CD4-positive, alpha-beta memory T cell (primary cell): ENCODE results near the gene SLC25A19. TPM values are rescaled to one million over a fixed set of nuclear protein-coding genes. Genes with fewer than 3 reads are reported as not detected.

Experiments used
- CTCF ChIA-PET: fragments of 350-600 bp; sonication (Branson Sonifier 250); formaldehyde crosslinking; loops from one replicate; lab custom pipeline; 2021; ENCODE audit warnings: inconsistent platforms; ENCODE audit not compliant: partially characterized antibody; lab: Charles Lee
- POLR2A ChIA-PET: fragments of 350-600 bp; sonication (Branson Sonifier 250); formaldehyde crosslinking; loops from one replicate; lab custom pipeline; 2021; ENCODE audit not compliant: partially characterized antibody; lab: Charles Lee
- DNase-seq, 5 donors: peaks; one replicate each; pipeline versions ENCODE4 v3.0.0 to v3.0.0-alpha.2; 2020 to 2022; ENCODE audit warnings: mixed read lengths in 1 of 5
- H3K27ac ChIP-seq: one replicate; pipeline ENCODE4 v1.7.0; 2013; ENCODE audit warnings: low read depth, low read length
- H3K27me3 ChIP-seq: 2 replicates; pipeline ENCODE4 v1.7.0; 2013; ENCODE audit warnings: mild to moderate bottlenecking, low read length, moderate library complexity; ENCODE audit not compliant: insufficient read depth
- H3K36me3 ChIP-seq: 2 replicates; pipeline ENCODE4 v1.7.0; 2013; ENCODE audit warnings: mild to moderate bottlenecking, low read length, moderate library complexity; ENCODE audit not compliant: insufficient read depth
- H3K4me1 ChIP-seq: 2 replicates; pipeline ENCODE4 v1.7.0; 2013; ENCODE audit warnings: mild to moderate bottlenecking, low read length, moderate library complexity; ENCODE audit not compliant: insufficient read depth
- H3K4me3 ChIP-seq, 2 donors: one replicate each; pipeline ENCODE4 v1.7.0; 2013; ENCODE audit warnings: low read length in 2 of 2, mild to moderate bottlenecking in 1 of 2
- H3K9me3 ChIP-seq, 2 donors: one replicate each; pipeline ENCODE4 v1.7.0; 2013; ENCODE audit warnings: low read length in 2 of 2, control low read depth in 1 of 2; ENCODE audit not compliant: control insufficient read depth in 1 of 2
- H3K27ac Mint-ChIP-seq, 7 donors: one replicate each; pipeline ENCODE4 v1.8.0; 2020 to 2021; ENCODE audit warnings: mixed read lengths in 7 of 7, mild to moderate bottlenecking in 6 of 7, inconsistent platforms in 3 of 7, moderate library complexity in 3 of 7
- H3K27me3 Mint-ChIP-seq, 2 donors: one replicate each; pipeline ENCODE4 v1.8.0; 2020 to 2021; ENCODE audit warnings: mixed read lengths in 2 of 2
- H3K36me3 Mint-ChIP-seq, 2 donors: one replicate each; pipeline ENCODE4 v1.8.0; 2020 to 2021; ENCODE audit warnings: mixed read lengths in 2 of 2, inconsistent platforms in 1 of 2, mild to moderate bottlenecking in 1 of 2
- H3K4me1 Mint-ChIP-seq, 4 donors: one replicate each; pipeline ENCODE4 v1.8.0; 2020 to 2021; ENCODE audit warnings: mixed read lengths in 4 of 4, mild to moderate bottlenecking in 1 of 4
- H3K4me3 Mint-ChIP-seq, 8 donors: one replicate each; pipeline ENCODE4 v1.8.0; 2020 to 2021; ENCODE audit warnings: mixed read lengths in 8 of 8, mild to moderate bottlenecking in 7 of 8, moderate library complexity in 6 of 8, inconsistent platforms in 3 of 8
- H3K9me3 Mint-ChIP-seq, 8 donors: one replicate each; pipeline ENCODE4 v1.8.0; 2020 to 2021; ENCODE audit warnings: mixed read lengths in 8 of 8, mild to moderate bottlenecking in 5 of 8, inconsistent platforms in 3 of 8, moderate library complexity in 1 of 8
- intact Hi-C: fragments of 100-400 bp; cut with micrococcal nuclease; formaldehyde crosslinking; loops from one replicate; pipeline ENCODE4 v1.15.1; 2023
- polyA plus RNA-seq, 2 donors: library from polyadenylated mRNA; unstranded; fragments of 300-500 nt; fragmentation: Illumina TruSeq; gene quantifications; one replicate each; pipeline ENCODE4 v1.2.3, GENCODE V29; 2021
- total RNA-seq, 2 experiments: library from RNA; stranded (reverse); gene quantifications; one replicate each; pipeline ENCODE4 v1.2.3, GENCODE V29; 2021

The SLC25A19 gene
- total and polyA plus RNA-seq, 4 experiments from 2014 or later: 13.2 to 21.8 (median 17.6) TPM

DNA sequence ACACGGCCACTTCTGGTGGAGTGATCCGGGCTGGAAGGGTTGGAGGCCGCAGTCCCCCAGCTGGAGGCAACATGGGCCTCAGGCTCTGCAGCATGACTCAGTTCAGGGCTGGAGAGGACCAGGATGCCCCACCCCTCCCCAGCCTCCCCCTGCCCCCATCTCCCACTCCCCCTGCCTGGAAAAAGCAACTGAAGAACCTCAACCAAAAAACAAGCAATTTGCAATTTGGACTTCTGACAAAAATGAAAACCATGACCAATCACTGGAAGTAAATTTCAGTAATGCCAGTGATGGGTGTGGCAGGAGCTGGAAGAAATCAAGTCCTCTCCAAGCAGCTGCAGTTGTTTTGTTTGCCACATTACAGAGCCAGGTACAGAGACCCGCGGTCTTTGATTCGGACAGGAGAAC is 11.6 kb downstream of the SLC25A19 start:
- no peak overlapping the region for H3K27ac Mint-ChIP-seq
- intact Hi-C loops: no loop called here
- no peak for DNase-seq
- CTCF ChIA-PET: interaction anchor here (2.2 kb wide), 1 partner anchor 12 kb away, joined by 5 read pairs; the partner anchor contains the start of gene SLC25A19
- POLR2A ChIA-PET: interaction anchor here (2.0 kb wide), 1 partner anchor 12 kb away, joined by 14 read pairs; the partner anchor contains the start of gene SLC25A19
- H3K4me3 Mint-ChIP-seq: no peak overlapping the region
- Histone ChIP-seq H3K9me3 (no peaks in the 10 kb centered on the region), H3K4me3 (no peak overlapping the region), H3K4me1 (peaks cover 6% of the 10 kb centered on the region), H3K36me3 (peaks cover 14% of the 10 kb centered on the region), H3K27me3 (no peaks in the 10 kb centered on the region), H3K27ac (no peak overlapping the region)
- H3K36me3 Mint-ChIP-seq: peaks cover 5 to 16% of the 10 kb centered on the region in 2 donors
- no peaks in the 10 kb centered on the region for H3K9me3 Mint-ChIP-seq
- H3K4me1 Mint-ChIP-seq: peaks cover 0 to 14% (median 4%) of the 10 kb centered on the region in 4 donors
- H3K27me3 Mint-ChIP-seq: no peaks in the 10 kb centered on the region

DNA sequence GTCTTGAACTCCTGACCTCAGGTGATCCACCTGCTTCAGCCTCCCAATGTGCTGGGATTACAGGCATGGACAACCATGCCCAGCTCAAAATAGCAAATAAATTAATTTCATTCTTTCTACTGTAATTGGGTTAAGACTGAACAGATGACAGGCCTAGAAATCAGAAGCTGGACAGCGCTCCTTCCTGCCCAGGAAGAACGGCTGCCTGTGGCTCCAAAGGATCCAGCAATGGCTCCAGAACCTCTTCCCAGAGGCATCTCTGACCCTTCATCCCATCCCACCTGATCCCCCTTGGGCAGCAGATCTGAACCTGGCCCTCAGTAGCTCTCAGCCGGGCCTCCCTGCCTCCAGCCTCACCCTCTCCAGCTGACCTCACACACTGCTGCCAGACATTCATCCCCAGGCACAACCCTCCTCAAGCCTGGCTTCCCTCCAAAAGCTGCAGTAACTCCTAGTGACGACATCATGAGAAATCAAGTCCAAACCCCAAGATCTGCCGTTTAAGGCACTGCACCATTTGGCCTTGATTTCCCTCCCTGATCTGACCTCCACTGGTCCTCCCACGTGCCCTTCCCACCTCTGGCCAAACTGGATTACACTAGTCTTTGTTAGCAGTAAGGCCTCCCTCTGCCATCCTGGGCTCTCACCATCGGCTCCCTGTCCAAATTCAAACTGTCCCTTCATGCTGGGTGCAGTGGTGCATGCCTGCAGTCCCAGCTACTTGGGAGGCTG is 15.1 kb downstream of the SLC25A19 start:
- peaks cover 7% of the 10 kb centered on the region for H3K36me3 ChIP-seq
- no peak overlapping the region for H3K27ac ChIP-seq
- H3K27me3 ChIP-seq: no peaks in the 10 kb centered on the region
- Mint-ChIP-seq H3K4me1 (peaks cover 8 to 32% (median 19%) of the 10 kb centered on the region in 4 donors), H3K9me3 (no peaks in the 10 kb centered on the region), H3K4me3 (peak overlapping the region in 3 of 8 donors; percentile 25 to 53 (median 25)), H3K36me3 (peaks cover 0 to 11% of the 10 kb centered on the region in 2 donors), H3K27me3 (no peaks in the 10 kb centered on the region), H3K27ac (peak overlapping the region; percentile 3 to 86 (median 68))
- H3K4me1 ChIP-seq: peaks cover 27% of the 10 kb centered on the region
- H3K4me3 ChIP-seq: no peak overlapping the region
- POLR2A ChIA-PET: interaction anchor here (0.6 to 6.3 kb wide), 4 partner anchors 12 to 309 kb away, joined by 4 to 193 read pairs (median 82); partner anchors contain the start of genes GGA3, MRPS7 and SLC25A19
- DNase-seq: no peak
- CTCF ChIA-PET: interaction anchor here (0.6 to 1.9 kb wide), 2 partner anchors 16 to 160 kb away, joined by 3 to 5 read pairs; no protein-coding TSS in a partner anchor
- H3K9me3 ChIP-seq: no peaks in the 10 kb centered on the region
- intact Hi-C loops: no loop called here

GRCh38 chr17:75272848-75273184 is 16.4 kb downstream of the SLC25A19 start:
- H3K4me1 Mint-ChIP-seq: peaks cover 10 to 35% (median 22%) of the 10 kb centered on the region in 4 donors
- H3K9me3 Mint-ChIP-seq: no peaks in the 10 kb centered on the region
- peak overlapping the region; percentile 42 to 84 (median 76) for H3K4me3 Mint-ChIP-seq
- Histone ChIP-seq H3K4me3 (no peak overlapping the region), H3K27ac (peak overlapping the region; percentile 82), H3K4me1 (peaks cover 27% of the 10 kb centered on the region), H3K27me3 (no peaks in the 10 kb centered on the region), H3K9me3 (no peaks in the 10 kb centered on the region), H3K36me3 (peaks cover 1% of the 10 kb centered on the region)
- no peaks in the 10 kb centered on the region for H3K27me3 Mint-ChIP-seq
- H3K27ac Mint-ChIP-seq: peak overlapping the region in 5 of 7 donors; percentile 72 to 84 (median 80)
- no peak for DNase-seq
- POLR2A ChIA-PET: interaction anchor here (1.7 to 6.3 kb wide), 5 partner anchors 12 to 133 kb away, joined by 4 to 193 read pairs (median 62); partner anchors contain the start of genes GGA3, GRB2, MRPS7 and SLC25A19
- H3K36me3 Mint-ChIP-seq: peaks cover 0 to 14% of the 10 kb centered on the region in 2 donors
- intact Hi-C loops: no loop called here
- CTCF ChIA-PET: interaction anchor here (0.6 to 5.1 kb wide), 3 partner anchors 17 to 159 kb away, joined by 3 to 59 read pairs (median 5); partner anchors contain the start of gene SLC25A19

DNA sequence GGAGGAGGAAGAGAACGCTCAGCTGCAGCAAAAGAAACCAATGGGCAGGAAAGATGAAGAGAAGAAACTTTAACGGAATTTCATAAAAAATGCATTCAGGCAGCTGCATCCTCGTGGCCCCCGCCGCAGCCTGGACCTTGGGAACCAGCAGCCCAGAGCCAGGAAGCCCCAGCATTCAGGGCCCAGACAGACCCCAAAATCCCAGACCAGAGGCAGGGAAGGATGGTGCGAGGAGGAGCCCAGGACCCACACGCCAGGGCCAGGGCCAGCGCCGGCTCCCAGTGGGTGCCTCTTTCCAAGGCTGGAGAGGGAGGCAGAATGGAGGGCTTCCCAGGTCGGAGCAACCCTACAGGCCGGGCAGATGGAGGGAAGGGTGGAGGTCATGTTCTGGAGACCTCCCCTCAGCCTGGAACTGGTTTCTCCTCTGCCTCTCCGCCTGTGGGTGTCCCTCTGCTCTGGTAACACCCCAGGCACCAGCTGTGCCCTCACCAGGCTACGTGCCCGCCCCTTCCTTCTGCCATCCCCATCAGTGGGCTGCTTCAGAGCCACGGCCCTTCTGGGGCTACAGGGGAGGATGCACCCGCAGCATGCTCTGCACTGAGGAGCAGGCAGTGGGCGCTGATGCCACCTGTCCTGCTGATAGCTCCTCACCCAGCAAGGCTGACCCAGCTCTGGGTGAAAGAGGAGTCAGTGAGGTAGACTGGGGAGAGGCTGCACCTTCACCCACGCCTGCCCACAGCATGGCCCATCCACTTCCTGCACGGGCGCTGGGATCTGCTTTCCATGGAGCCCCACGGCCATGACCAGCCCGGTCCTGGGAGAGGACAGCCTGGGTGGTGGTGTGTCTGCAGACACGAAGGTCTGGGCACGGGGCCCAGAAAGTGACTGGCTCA is 17.0 kb downstream of the SLC25A19 start:
- H3K9me3 Mint-ChIP-seq: no peaks in the 10 kb centered on the region
- peak overlapping the region; percentile 80 to 91 (median 84) for H3K4me3 Mint-ChIP-seq
- peaks cover 10 to 35% (median 22%) of the 10 kb centered on the region in 4 donors for H3K4me1 Mint-ChIP-seq
- no peaks in the 10 kb centered on the region for H3K27me3 ChIP-seq
- no peaks in the 10 kb centered on the region for H3K9me3 ChIP-seq
- H3K27me3 Mint-ChIP-seq: no peaks in the 10 kb centered on the region
- H3K4me1 ChIP-seq: peaks cover 27% of the 10 kb centered on the region
- CTCF ChIA-PET: interaction anchor here (0.6 to 5.1 kb wide), 9 partner anchors 18 to 158 kb away, joined by 3 to 59 read pairs (median 5); partner anchors contain the start of gene SLC25A19
- H3K4me3 ChIP-seq: peak overlapping the region; percentile 42 to 82
- H3K36me3 ChIP-seq: no peaks in the 10 kb centered on the region
- POLR2A ChIA-PET: interaction anchor here (0.6 to 6.3 kb wide), 11 partner anchors 9 to 1776 kb away, joined by 3 to 193 read pairs (median 15); partner anchors contain the start of genes GGA3, GRB2, MRPS7 and SLC25A19
- DNase-seq: no peak
- intact Hi-C loops: loop anchor here (1.0 to 2.0 kb wide), 3 partner anchors 11 to 89 kb away; partner anchors contain the start of genes GGA3, MRPS7, SLC25A19 and SUMO2
- H3K27ac ChIP-seq: peak overlapping the region; percentile 82
- peaks cover 0 to 15% of the 10 kb centered on the region in 2 donors for H3K36me3 Mint-ChIP-seq
- peak overlapping the region; percentile 60 to 94 (median 88) for H3K27ac Mint-ChIP-seq

GRCh38 chr17:75271233-75271954 is 17.8 kb downstream of the SLC25A19 start:
- Histone ChIP-seq H3K27me3 (no peaks in the 10 kb centered on the region), H3K9me3 (no peaks in the 10 kb centered on the region), H3K4me1 (peaks cover 27% of the 10 kb centered on the region), H3K27ac (peak overlapping the region; percentile 89), H3K4me3 (peak overlapping the region; percentile 42 to 82), H3K36me3 (peaks cover 6% of the 10 kb centered on the region)
- Mint-ChIP-seq H3K4me3 (peak overlapping the region; percentile 80 to 91 (median 84)), H3K27ac (peak overlapping the region; percentile 25 to 94 (median 88)), H3K36me3 (peaks cover 3 to 21% of the 10 kb centered on the region in 2 donors), H3K4me1 (peaks cover 10 to 35% (median 22%) of the 10 kb centered on the region in 4 donors), H3K27me3 (no peaks in the 10 kb centered on the region), H3K9me3 (no peaks in the 10 kb centered on the region)
- peak; percentile 86 to 94 (median 88) for DNase-seq
- ChIA-PET CTCF (interaction anchor here (0.6 to 5.1 kb wide), 28 partner anchors 10 to 310 kb away, joined by 3 to 59 read pairs (median 4); partner anchors contain the start of genes GGA3, JPT1, MRPS7 and NUP85), POLR2A (interaction anchor here (0.5 to 6.3 kb wide), 41 partner anchors 10 to 1776 kb away, joined by 3 to 193 read pairs (median 5); partner anchors contain the start of genes ARMC7, FDXR, GGA3 and GRB2)
- intact Hi-C loops: loop anchor here (1.0 to 2.0 kb wide), 3 partner anchors 10 to 89 kb away; partner anchors contain the start of genes GGA3, MRPS7, SLC25A19 and SUMO2

DNA sequence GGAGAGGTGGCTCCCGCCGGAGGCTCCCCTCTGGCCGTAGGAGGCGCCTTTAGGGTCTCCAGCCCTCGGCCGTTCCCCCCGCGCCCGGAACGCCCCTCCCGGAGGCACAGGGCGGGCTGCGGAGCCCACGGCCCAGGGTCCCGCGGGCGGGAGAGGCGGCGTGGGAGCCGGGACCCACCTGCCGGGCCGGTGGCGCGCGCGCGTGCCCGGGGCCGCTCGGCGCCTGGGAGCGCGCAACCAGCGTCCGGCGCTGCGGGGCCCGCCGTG is 18.3 kb downstream of the SLC25A19 start, which contains the start of gene MIF4GD:
TSS of gene MIF4GD (minus strand) at position 266 of the 267 bp plus-strand sequence. CDS start 1,036 bp downstream, outside the sequence.
- intact Hi-C loops: loop anchor here (1.0 to 2.0 kb wide), 4 partner anchors 10 to 141 kb away; partner anchors contain the start of genes GGA3, MRPS7, SLC25A19 and SUMO2
- peak within 1 kb of the TSS; percentile 80 to 94 (median 90) for H3K27ac Mint-ChIP-seq

More for the DNA sequence above, 18.3 kb downstream of the SLC25A19 start, which contains the start of gene MIF4GD:
- peaks cover 3 to 24% of the 10 kb centered on the region in 2 donors for H3K36me3 Mint-ChIP-seq
- peak within 1 kb of the TSS; percentile 80 to 91 (median 84) for H3K4me3 Mint-ChIP-seq
- H3K4me1 Mint-ChIP-seq: peaks cover 10 to 35% (median 22%) of the 10 kb centered on the region in 4 donors
- peak within 1 kb of the TSS; percentile 89 for H3K27ac ChIP-seq
- no peaks in the 10 kb centered on the region for H3K27me3 Mint-ChIP-seq
- H3K4me1 ChIP-seq: peaks cover 27% of the 10 kb centered on the region
- DNase-seq: no peak
- peak within 1 kb of the TSS; percentile 61 to 89 for H3K4me3 ChIP-seq
- H3K9me3 ChIP-seq: no peaks in the 10 kb centered on the region
- H3K36me3 ChIP-seq: peaks cover 11% of the 10 kb centered on the region
- H3K9me3 Mint-ChIP-seq: no peaks in the 10 kb centered on the region
- no peaks in the 10 kb centered on the region for H3K27me3 ChIP-seq
- POLR2A ChIA-PET: interaction anchor here (0.5 to 6.3 kb wide), 40 partner anchors 10 to 989 kb away, joined by 3 to 193 read pairs (median 6); partner anchors contain the start of genes ARMC7, FDXR, GGA3 and GRB2
- CTCF ChIA-PET: interaction anchor here (0.6 to 5.1 kb wide), 27 partner anchors 10 to 310 kb away, joined by 3 to 59 read pairs (median 4); partner anchors contain the start of genes GGA3, JPT1, MRPS7 and NUP85
